ENCODE results near the gene CD58. TPM values are rescaled to one million over a fixed set of nuclear protein-coding genes. Genes with fewer than 3 reads are reported as not detected.
"Not testable (repeated sequence)": the region's sequence is repeated elsewhere in the genome, so short reads cannot be mapped to it uniquely, and the experiment has no call there.

The CD58 gene
- total RNA-seq, 1 donor = 23.5 TPM

DNA sequence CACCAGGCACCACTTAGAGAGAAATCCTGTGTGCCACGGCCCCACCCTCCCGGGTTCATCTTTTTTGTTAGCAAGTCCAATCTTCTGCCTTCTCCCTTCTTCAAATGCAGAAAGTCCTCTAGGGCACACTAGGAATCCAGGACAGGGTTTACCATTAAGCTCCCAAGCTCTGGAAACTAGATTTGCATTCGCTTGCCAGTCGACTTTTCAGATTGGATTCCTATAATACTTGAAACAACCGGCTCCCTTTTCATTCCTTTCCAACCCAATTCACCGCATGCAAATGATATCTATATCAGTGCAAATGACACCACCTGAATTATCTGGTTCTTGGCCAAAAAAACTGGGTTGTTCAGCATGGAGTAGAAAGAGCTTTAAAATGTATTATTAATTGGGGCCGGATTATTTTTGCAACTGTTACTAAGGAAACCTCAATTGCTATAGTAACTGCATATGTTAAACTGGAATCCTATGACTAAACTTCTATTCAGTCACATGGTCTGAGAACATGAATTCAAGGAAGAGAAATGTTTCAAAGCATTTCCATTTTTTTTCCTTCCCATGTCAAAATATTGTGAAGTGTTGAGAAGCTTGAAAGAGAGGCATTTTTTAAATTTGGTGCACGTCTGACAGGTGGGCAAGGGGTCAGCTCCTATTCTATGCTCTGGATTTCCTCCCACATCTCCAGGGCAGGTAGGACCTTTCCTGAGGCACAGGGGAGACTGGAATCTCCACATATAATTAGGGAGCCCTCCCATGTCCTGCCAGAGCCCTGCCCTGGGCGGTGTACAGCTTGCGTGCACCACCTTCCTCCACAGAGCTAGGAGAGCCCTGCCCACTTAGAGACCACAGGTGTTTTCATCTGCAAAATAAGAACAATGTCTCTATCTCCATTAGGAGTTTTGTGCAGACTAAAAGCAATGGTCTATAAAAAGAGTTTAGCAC, 20.5 kb upstream of the CD58 start:
- not testable (repeated sequence) for H3K79me2 ChIP-seq (ENCODE audit: insufficient read depth, low read length); DNase-seq (ENCODE audit: insufficient read length, low spot score, missing footprints); H4K20me1 ChIP-seq (ENCODE audit: insufficient read depth, low read length); H3K9me3 ChIP-seq (ENCODE audit: low read depth, low read length); H3K27ac ChIP-seq (ENCODE audit: low read depth, low read length); H2AFZ ChIP-seq (ENCODE audit: low read length); H3K4me1 ChIP-seq (ENCODE audit: insufficient read depth, low read length); H3K36me3 ChIP-seq (ENCODE audit: insufficient read depth, low read length); H3K27me3 ChIP-seq (ENCODE audit: insufficient read depth, low read length); H3K4me3 ChIP-seq (ENCODE audit: insufficient read depth, low read length); H3K4me2 ChIP-seq (ENCODE audit: insufficient read depth, low read length)

DNA sequence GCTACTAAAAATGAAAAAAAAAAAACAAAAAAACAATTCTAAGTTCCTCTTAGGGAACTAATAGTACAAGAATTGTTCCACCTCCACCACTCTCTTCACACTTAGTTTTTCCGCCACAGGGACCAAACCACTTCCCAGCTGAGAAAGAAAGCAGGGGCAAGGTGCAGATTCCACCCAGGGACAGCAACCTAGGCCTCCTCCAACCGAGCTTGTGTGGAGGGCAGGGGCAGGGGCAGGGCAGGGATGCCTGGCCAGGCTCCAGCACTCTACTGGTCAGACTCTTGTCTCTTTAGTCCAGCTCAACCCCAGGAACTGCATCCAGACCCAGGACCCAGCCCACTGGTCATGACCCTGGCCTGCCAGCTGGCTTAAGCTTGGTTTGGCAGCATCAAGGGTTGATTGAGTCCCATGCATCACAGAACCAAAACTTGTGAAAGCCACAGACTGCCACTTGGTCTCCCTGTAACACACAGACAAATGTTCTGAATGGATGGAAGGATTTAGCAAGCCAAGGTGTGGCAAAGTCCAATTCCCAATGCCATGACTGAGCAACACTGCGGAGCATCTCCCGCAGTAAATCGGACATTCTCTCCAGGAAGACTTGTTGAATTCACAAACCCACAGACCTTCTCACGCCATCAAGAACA, 19.7 kb upstream of the CD58 start:
- peak; percentile 22 for DNase-seq (ENCODE audit: insufficient read length, low spot score, missing footprints)
- H3K27me3 ChIP-seq (ENCODE audit: insufficient read depth, low read length); H3K36me3 ChIP-seq (ENCODE audit: insufficient read depth, low read length); H2AFZ ChIP-seq (ENCODE audit: low read length); H3K27ac ChIP-seq (ENCODE audit: low read depth, low read length); H3K79me2 ChIP-seq (ENCODE audit: insufficient read depth, low read length); H4K20me1 ChIP-seq (ENCODE audit: insufficient read depth, low read length); H3K9me3 ChIP-seq (ENCODE audit: low read depth, low read length); H3K4me2 ChIP-seq (ENCODE audit: insufficient read depth, low read length); H3K4me3 ChIP-seq (ENCODE audit: insufficient read depth, low read length); H3K4me1 ChIP-seq (ENCODE audit: insufficient read depth, low read length): not testable (repeated sequence)

DNA sequence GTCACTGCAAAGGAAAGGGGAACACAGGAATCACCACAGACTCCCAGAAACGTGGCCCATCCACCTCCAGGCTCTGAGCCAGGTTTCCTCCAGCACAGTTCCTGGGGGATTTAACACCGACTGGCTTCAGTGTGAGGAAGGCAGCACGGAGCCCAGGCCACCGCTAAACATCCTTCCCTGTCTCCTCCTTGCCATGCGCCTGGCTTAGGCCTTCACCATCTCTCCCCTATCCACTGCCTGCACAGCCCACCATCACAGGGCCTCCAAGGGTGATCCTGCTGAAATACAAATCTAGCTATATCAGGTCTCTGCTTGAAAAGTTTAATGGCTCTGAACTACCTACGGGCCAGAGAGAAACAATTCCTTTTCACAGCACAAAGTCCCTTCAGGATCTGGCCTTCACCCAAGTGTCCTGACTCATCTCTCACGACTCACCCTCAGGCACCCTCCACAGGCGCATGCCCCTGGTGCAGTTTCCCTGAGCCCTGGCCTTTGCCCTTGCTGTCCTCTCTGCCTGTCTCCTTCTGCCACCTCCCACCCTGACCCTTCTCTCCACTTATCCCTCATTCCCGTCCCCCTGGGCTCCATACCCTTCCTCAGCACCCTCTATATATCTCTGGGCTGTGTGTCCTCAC, 18.4 kb upstream of the CD58 start:
- not testable (repeated sequence) for H3K36me3 ChIP-seq (ENCODE audit: insufficient read depth, low read length); H3K27me3 ChIP-seq (ENCODE audit: insufficient read depth, low read length); H2AFZ ChIP-seq (ENCODE audit: low read length); H3K79me2 ChIP-seq (ENCODE audit: insufficient read depth, low read length); H3K4me2 ChIP-seq (ENCODE audit: insufficient read depth, low read length); H3K27ac ChIP-seq (ENCODE audit: low read depth, low read length); H4K20me1 ChIP-seq (ENCODE audit: insufficient read depth, low read length); DNase-seq (ENCODE audit: insufficient read length, low spot score, missing footprints); H3K9me3 ChIP-seq (ENCODE audit: low read depth, low read length); H3K4me1 ChIP-seq (ENCODE audit: insufficient read depth, low read length); H3K4me3 ChIP-seq (ENCODE audit: insufficient read depth, low read length)

DNA sequence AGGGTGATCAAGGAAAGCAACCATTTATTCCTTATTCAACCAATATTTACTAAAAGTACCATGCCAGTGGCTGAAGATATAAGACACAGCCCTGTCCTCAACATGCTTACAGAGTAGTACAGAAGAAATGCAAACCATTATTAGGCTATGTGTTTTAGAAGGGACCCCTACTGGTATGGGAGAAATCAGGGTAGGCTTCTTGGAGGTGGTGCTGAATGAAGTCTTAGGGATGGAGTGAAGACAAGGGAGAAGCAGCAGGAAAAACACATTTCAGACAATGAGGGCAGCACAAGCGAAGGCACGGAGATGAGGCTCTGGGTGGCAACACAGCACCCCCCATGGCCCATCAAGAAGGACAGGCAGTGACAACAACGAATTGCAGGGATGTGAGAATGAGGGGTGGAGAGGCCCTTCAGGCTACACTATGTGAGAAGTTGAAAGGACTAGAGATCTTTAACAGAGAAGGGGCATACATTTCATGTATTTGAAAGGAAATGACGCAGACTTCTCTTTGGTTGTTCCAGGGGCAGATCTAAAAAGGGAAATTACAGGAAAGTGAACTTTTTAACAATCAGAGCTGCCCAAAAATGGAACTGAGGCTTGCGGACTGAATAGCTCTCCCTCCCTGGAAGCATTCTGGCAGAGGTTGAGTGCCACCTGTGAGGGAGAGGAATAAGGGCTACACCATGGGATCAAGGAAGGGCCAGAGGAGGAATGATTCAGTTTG, 16.8 kb upstream of the CD58 start:
- Histone ChIP-seq H3K27ac (ENCODE audit: low read depth, low read length) (no peak overlapping the region), H3K9me3 (ENCODE audit: low read depth, low read length) (no peaks in the 10 kb centered on the region), H3K4me2 (ENCODE audit: insufficient read depth, low read length) (no peak overlapping the region), H3K27me3 (ENCODE audit: insufficient read depth, low read length) (peaks cover 4% of the 10 kb centered on the region), H3K36me3 (ENCODE audit: insufficient read depth, low read length) (no peaks in the 10 kb centered on the region), H4K20me1 (ENCODE audit: insufficient read depth, low read length) (no peaks in the 10 kb centered on the region), H3K79me2 (ENCODE audit: insufficient read depth, low read length) (no peaks in the 10 kb centered on the region), H3K4me1 (ENCODE audit: insufficient read depth, low read length) (no peaks in the 10 kb centered on the region), H3K4me3 (ENCODE audit: insufficient read depth, low read length) (no peak overlapping the region), H2AFZ (ENCODE audit: low read length) (no peak overlapping the region)
- DNase-seq (ENCODE audit: insufficient read length, low spot score, missing footprints) = peak; percentile 30
- TF ChIP-seq, protein P1, sequence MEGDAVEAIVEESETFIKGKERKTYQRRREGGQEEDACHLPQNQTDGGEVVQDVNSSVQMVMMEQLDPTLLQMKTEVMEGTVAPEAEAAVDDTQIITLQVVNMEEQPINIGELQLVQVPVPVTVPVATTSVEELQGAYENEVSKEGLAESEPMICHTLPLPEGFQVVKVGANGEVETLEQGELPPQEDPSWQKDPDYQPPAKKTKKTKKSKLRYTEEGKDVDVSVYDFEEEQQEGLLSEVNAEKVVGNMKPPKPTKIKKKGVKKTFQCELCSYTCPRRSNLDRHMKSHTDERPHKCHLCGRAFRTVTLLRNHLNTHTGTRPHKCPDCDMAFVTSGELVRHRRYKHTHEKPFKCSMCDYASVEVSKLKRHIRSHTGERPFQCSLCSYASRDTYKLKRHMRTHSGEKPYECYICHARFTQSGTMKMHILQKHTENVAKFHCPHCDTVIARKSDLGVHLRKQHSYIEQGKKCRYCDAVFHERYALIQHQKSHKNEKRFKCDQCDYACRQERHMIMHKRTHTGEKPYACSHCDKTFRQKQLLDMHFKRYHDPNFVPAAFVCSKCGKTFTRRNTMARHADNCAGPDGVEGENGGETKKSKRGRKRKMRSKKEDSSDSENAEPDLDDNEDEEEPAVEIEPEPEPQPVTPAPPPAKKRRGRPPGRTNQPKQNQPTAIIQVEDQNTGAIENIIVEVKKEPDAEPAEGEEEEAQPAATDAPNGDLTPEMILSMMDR (IDR thresholded peaks at IDR 0.05; ENCODE audit: extremely low read depth, low read depth, low read length) = no peak

DNA sequence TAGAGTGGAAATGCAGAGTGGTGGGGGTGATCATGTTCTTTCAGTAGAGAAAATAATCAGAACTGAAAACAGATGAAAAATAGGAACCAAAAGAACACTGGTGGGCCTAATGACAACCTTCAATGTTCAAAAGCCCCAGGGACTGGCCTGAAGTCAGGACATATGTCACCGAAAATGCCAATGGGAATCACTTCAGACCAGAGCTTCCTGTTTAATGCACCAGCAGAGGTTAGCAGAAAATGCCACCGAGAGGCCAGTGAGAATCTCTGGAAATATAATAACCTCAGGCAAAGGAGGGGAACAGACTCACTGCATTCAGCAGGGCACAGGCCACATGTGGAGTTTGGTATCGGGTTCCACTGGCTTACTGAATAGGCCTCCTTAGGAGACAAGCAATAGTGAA, 15.9 kb upstream of the CD58 start:
- no peak overlapping the region for H3K4me2 ChIP-seq (ENCODE audit: insufficient read depth, low read length)
- H3K27me3 ChIP-seq (ENCODE audit: insufficient read depth, low read length) = peaks cover 4% of the 10 kb centered on the region
- TF ChIP-seq, protein P1 (IDR thresholded peaks at IDR 0.05; ENCODE audit: extremely low read depth, low read depth, low read length) = no peak
- no peaks in the 10 kb centered on the region for H3K79me2 ChIP-seq (ENCODE audit: insufficient read depth, low read length)
- no peak overlapping the region for H3K4me3 ChIP-seq (ENCODE audit: insufficient read depth, low read length)
- no peaks in the 10 kb centered on the region for H4K20me1 ChIP-seq (ENCODE audit: insufficient read depth, low read length)
- H3K9me3 ChIP-seq (ENCODE audit: low read depth, low read length) = no peaks in the 10 kb centered on the region
- no peaks in the 10 kb centered on the region for H3K4me1 ChIP-seq (ENCODE audit: insufficient read depth, low read length)
- H3K27ac ChIP-seq (ENCODE audit: low read depth, low read length) = no peak overlapping the region
- no peaks in the 10 kb centered on the region for H3K36me3 ChIP-seq (ENCODE audit: insufficient read depth, low read length)
- DNase-seq (ENCODE audit: insufficient read length, low spot score, missing footprints) = no peak
- H2AFZ ChIP-seq (ENCODE audit: low read length) = no peak overlapping the region

Measured in osteoblast (primary cell).